PC-3 (cell line): ENCODE results near the gene UGT1A9. TPM values are rescaled to one million over a fixed set of nuclear protein-coding genes. Genes with fewer than 3 reads are reported as not detected.

Experiments
- ATAC-seq: fragments of 200-7000 bp; cut with Tn5 transposase; 2 replicates; pipeline ENCODE4 v1.9.1; 2020; ENCODE audit warnings: mild to moderate bottlenecking, moderate library complexity
- BruUV-seq: library from RNA; stranded (reverse); fragments of 400-500 nt; replicated peaks from 2 replicates; lab custom pipeline; 2021; lab: Mats Ljungman, UMichigan
- CTCF ChIA-PET: fragments of 300-600 bp; sonication (Branson Sonifier 250); formaldehyde crosslinking; loops from one replicate; lab custom pipeline; 2022; ENCODE audit warnings: antibody characterized with exemption; lab: Charles Lee
- POLR2A ChIA-PET: fragments of 300-600 bp; sonication (Branson Sonifier 250); formaldehyde crosslinking; loops from one replicate; lab custom pipeline; 2022; ENCODE audit warnings: antibody characterized with exemption; ENCODE audit not compliant: unreplicated experiment; lab: Charles Lee
- DNase-seq: peaks from one replicate; pipeline ENCODE4 v3.0.0-alpha.2; 2015
- H2AFZ ChIP-seq: fragments of 300-600 bp; sonication (generic); 2 replicates; pipeline ENCODE4 v1.6.0; 2016; ENCODE audit warnings: antibody characterized with exemption, low read length
- H3F3A ChIP-seq: fragments of 300-600 bp; sonication (generic); one replicate; pipeline ENCODE4 v1.6.0; 2017; ENCODE audit warnings: antibody characterized with exemption, low read length, control low read depth, mild to moderate bottlenecking; ENCODE audit not compliant: unreplicated experiment
- H3K27ac ChIP-seq: fragments of 300-600 bp; sonication (generic); 2 replicates; pipeline ENCODE4 v1.5.1; 2016; ENCODE audit warnings: mild to moderate bottlenecking, low read length
- H3K27me3 ChIP-seq: fragments of 300-600 bp; sonication (generic); 2 replicates; pipeline ENCODE4 v1.6.1; 2016; ENCODE audit warnings: low read length, mixed read lengths
- H3K36me3 ChIP-seq: fragments of 300-600 bp; sonication (generic); 2 replicates; pipeline ENCODE4 v1.6.1; 2016; ENCODE audit warnings: low read depth, mixed run types, low read length, mixed read lengths
- H3K4me1 ChIP-seq: fragments of 300-600 bp; sonication (generic); 2 replicates; pipeline ENCODE4 v1.5.1; 2016; ENCODE audit warnings: low read length; ENCODE audit not compliant: insufficient read depth
- H3K4me2 ChIP-seq: fragments of 300-600 bp; sonication (generic); 2 replicates; pipeline ENCODE4 v1.6.0; 2016; ENCODE audit warnings: low read length
- H3K4me3 ChIP-seq: fragments of 300-600 bp; sonication (generic); 2 replicates; pipeline ENCODE4 v1.5.1; 2016; ENCODE audit warnings: mild to moderate bottlenecking, low read length, mixed read lengths
- H3K79me2 ChIP-seq: fragments of 300-600 bp; sonication (generic); 2 replicates; pipeline ENCODE4 v1.6.1; 2017; ENCODE audit warnings: low read length, mixed read lengths
- H3K9ac ChIP-seq: fragments of 300-600 bp; sonication (generic); 2 replicates; pipeline ENCODE4 v1.6.0; 2016; ENCODE audit warnings: mild to moderate bottlenecking, low read length
- H3K9me2 ChIP-seq: fragments of 300-600 bp; sonication (generic); replicated peaks from 2 replicates; pipeline ENCODE4 v1.6.1; 2016; ENCODE audit warnings: mixed run types, low read length, mixed read lengths
- H3K9me3 ChIP-seq: fragments of 300-600 bp; sonication (generic); 2 replicates; pipeline ENCODE4 v1.6.1; 2016; ENCODE audit warnings: low read length, mixed read lengths
- H4K20me1 ChIP-seq: fragments of 300-600 bp; sonication (generic); 2 replicates; pipeline ENCODE4 v1.6.1; 2016; ENCODE audit warnings: low read length, mixed read lengths
- CTCF ChIP-seq: fragments of 300-600 bp; sonication (generic); conservative IDR thresholded peaks from 2 replicates; pipeline ENCODE4 v1.5.1; 2017; ENCODE audit warnings: antibody characterized with exemption, low read depth, mild to moderate bottlenecking, low read length
- EZH2 ChIP-seq: fragments of 300-600 bp; sonication (generic); IDR thresholded peaks from one replicate; pipeline ENCODE4 v1.6.1; 2017; ENCODE audit warnings: antibody characterized with exemption, mild to moderate bottlenecking, low read length; ENCODE audit not compliant: unreplicated experiment
- EZH2phosphoT487 ChIP-seq: fragments of 300-600 bp; sonication (generic); IDR thresholded peaks from 2 replicates; pipeline ENCODE4 v1.6.1; 2018; ENCODE audit warnings: mild to moderate bottlenecking, antibody characterized with exemption, low read length, borderline replicate concordance
- intact Hi-C: fragments of 100-400 bp; cut with micrococcal nuclease; formaldehyde crosslinking; loops from 2 replicates; pipeline ENCODE4 v1.9.0; 2023
- total RNA-seq: library from RNA; depleted of rRNA; stranded (reverse); fragments of >200 nt; gene quantifications from 2 replicates; pipeline ENCODE4 v1.2.3, GENCODE V29; 2014

The UGT1A9 gene
- total RNA-seq, 1 experiment from 2014 or later = not detected

GRCh38 chr2:233702238-233702637 lies 30.5 kb downstream of the UGT1A9 start:
- DNase-seq = no peak
- ChIA-PET CTCF (interaction anchor here (0.7 kb wide), 1 partner anchor 259 kb away, joined by 3 read pairs; no protein-coding TSS in a partner anchor), POLR2A (no interaction called here)
- intact Hi-C loops = no loop called here
- Histone ChIP-seq H3F3A (peaks cover 4% of the 10 kb centered on the region), H4K20me1 (no peaks in the 10 kb centered on the region), H3K27me3 (no peaks in the 10 kb centered on the region), H3K9me2 (no peaks in the 10 kb centered on the region), H3K4me3 (no peak overlapping the region), H3K9me3 (no peaks in the 10 kb centered on the region), H2AFZ (no peak overlapping the region), H3K36me3 (no peaks in the 10 kb centered on the region), H3K4me1 (peaks cover 26% of the 10 kb centered on the region), H3K27ac (no peak overlapping the region), H3K9ac (no peak overlapping the region), H3K4me2 (no peak overlapping the region), H3K79me2 (no peaks in the 10 kb centered on the region)
- no peak for ATAC-seq
- no TSS peak for BruUV-seq
- no peak for TF ChIP-seq EZH2phosphoT487
- TF ChIP-seq EZH2 = no peak
- TF ChIP-seq CTCF = no peak

GRCh38 chr2:233705911-233706506 lies 34.3 kb downstream of the UGT1A9 start:
- H2AFZ ChIP-seq = no peak overlapping the region
- no peaks in the 10 kb centered on the region for H3K36me3 ChIP-seq
- DNase-seq (peak; percentile 45), ATAC-seq (no peak)
- H3K4me1 ChIP-seq = peaks cover 43% of the 10 kb centered on the region
- H3F3A ChIP-seq = peaks cover 6% of the 10 kb centered on the region
- POLR2A ChIA-PET = interaction anchor here (0.6 kb wide), 1 partner anchor 16 kb away, joined by 9 read pairs; no protein-coding TSS in a partner anchor
- intact Hi-C loops = loop anchor here (2.0 to 5.0 kb wide), 4 partner anchors 15 to 154 kb away; partner anchors contain the start of genes HJURP and USP40
- no peaks in the 10 kb centered on the region for H3K27me3 ChIP-seq
- no peaks in the 10 kb centered on the region for H3K9me3 ChIP-seq
- no peak overlapping the region; the same call in 1 of the 2 replicates for H3K9ac ChIP-seq
- BruUV-seq = no TSS peak
- peak overlapping the region; percentile 91 for H3K27ac ChIP-seq
- no peak overlapping the region for H3K4me2 ChIP-seq
- no peak overlapping the region for H3K4me3 ChIP-seq
- TF ChIP-seq EZH2 (no peak), EZH2phosphoT487 (no peak), CTCF (no peak)
- H4K20me1 ChIP-seq = no peaks in the 10 kb centered on the region
- H3K9me2 ChIP-seq = no peaks in the 10 kb centered on the region
- CTCF ChIA-PET = no interaction called here
- H3K79me2 ChIP-seq = no peaks in the 10 kb centered on the region

- Histone ChIP-seq H3K4me1 (peaks cover 47% of the 10 kb centered on the region), H3K4me3 (no peak overlapping the region), H3K36me3 (no peaks in the 10 kb centered on the region), H3K9me2 (no peaks in the 10 kb centered on the region), H3K79me2 (no peaks in the 10 kb centered on the region), H3K9ac (no peak overlapping the region; the same call in 1 of the 2 replicates), H3K27me3 (no peaks in the 10 kb centered on the region), H4K20me1 (no peaks in the 10 kb centered on the region), H2AFZ (no peak overlapping the region), H3K27ac (peak overlapping the region; percentile 91), H3K9me3 (no peaks in the 10 kb centered on the region), H3F3A (peaks cover 6% of the 10 kb centered on the region), H3K4me2 (peak overlapping the region; percentile 15; the same call in 1 of the 2 replicates)
- intact Hi-C loops = loop anchor here (2.0 to 5.0 kb wide), 4 partner anchors 16 to 154 kb away; partner anchors contain the start of genes HJURP and USP40
- ChIA-PET CTCF (interaction anchor here (0.6 kb wide), 1 partner anchor 655 kb away, joined by 3 read pairs; no protein-coding TSS in a partner anchor), POLR2A (no interaction called here)
- DNase-seq (peak; percentile 74), ATAC-seq (peak; percentile 76)
- TF ChIP-seq EZH2 = no peak
- no peak for TF ChIP-seq CTCF
- no peak for TF ChIP-seq EZH2phosphoT487
- no TSS peak for BruUV-seq
These were observed 35.0 kb downstream of the UGT1A9 start for GRCh38 chr2:233706720-233707119.
